CD4-positive, alpha-beta memory T cell (primary cell): ENCODE measurements around the gene OR1I1. TPM values are rescaled to one million over a fixed set of nuclear protein-coding genes. Genes with fewer than 3 reads are reported as not detected.
A peak's percentile ranks its signal among the peaks of the same experiment; 100 is the strongest.

Experiments used
- CTCF ChIA-PET: fragments of 350-600 bp; sonication (Branson Sonifier 250); formaldehyde crosslinking; loops from one replicate; lab custom pipeline; 2021; ENCODE audit warnings: inconsistent platforms; ENCODE audit not compliant: partially characterized antibody; lab: Charles Lee
- POLR2A ChIA-PET: fragments of 350-600 bp; sonication (Branson Sonifier 250); formaldehyde crosslinking; loops from one replicate; lab custom pipeline; 2021; ENCODE audit not compliant: partially characterized antibody; lab: Charles Lee
- DNase-seq, 5 donors: peaks; one replicate each; pipeline versions ENCODE4 v3.0.0 to v3.0.0-alpha.2; 2020 to 2022; ENCODE audit warnings: mixed read lengths in 1 of 5
- H3K27ac ChIP-seq: one replicate; pipeline ENCODE4 v1.7.0; 2013; ENCODE audit warnings: low read depth, low read length
- H3K27me3 ChIP-seq: 2 replicates; pipeline ENCODE4 v1.7.0; 2013; ENCODE audit warnings: mild to moderate bottlenecking, low read length, moderate library complexity; ENCODE audit not compliant: insufficient read depth
- H3K36me3 ChIP-seq: 2 replicates; pipeline ENCODE4 v1.7.0; 2013; ENCODE audit warnings: mild to moderate bottlenecking, low read length, moderate library complexity; ENCODE audit not compliant: insufficient read depth
- H3K4me1 ChIP-seq: 2 replicates; pipeline ENCODE4 v1.7.0; 2013; ENCODE audit warnings: mild to moderate bottlenecking, low read length, moderate library complexity; ENCODE audit not compliant: insufficient read depth
- H3K4me3 ChIP-seq, 2 donors: one replicate each; pipeline ENCODE4 v1.7.0; 2013; ENCODE audit warnings: low read length in 2 of 2, mild to moderate bottlenecking in 1 of 2
- H3K9me3 ChIP-seq, 2 donors: one replicate each; pipeline ENCODE4 v1.7.0; 2013; ENCODE audit warnings: low read length in 2 of 2, control low read depth in 1 of 2; ENCODE audit not compliant: control insufficient read depth in 1 of 2
- H3K27ac Mint-ChIP-seq, 7 donors: one replicate each; pipeline ENCODE4 v1.8.0; 2020 to 2021; ENCODE audit warnings: mixed read lengths in 7 of 7, mild to moderate bottlenecking in 6 of 7, inconsistent platforms in 3 of 7, moderate library complexity in 3 of 7
- H3K27me3 Mint-ChIP-seq, 2 donors: one replicate each; pipeline ENCODE4 v1.8.0; 2020 to 2021; ENCODE audit warnings: mixed read lengths in 2 of 2
- H3K36me3 Mint-ChIP-seq, 2 donors: one replicate each; pipeline ENCODE4 v1.8.0; 2020 to 2021; ENCODE audit warnings: mixed read lengths in 2 of 2, inconsistent platforms in 1 of 2, mild to moderate bottlenecking in 1 of 2
- H3K4me1 Mint-ChIP-seq, 4 donors: one replicate each; pipeline ENCODE4 v1.8.0; 2020 to 2021; ENCODE audit warnings: mixed read lengths in 4 of 4, mild to moderate bottlenecking in 1 of 4
- H3K4me3 Mint-ChIP-seq, 8 donors: one replicate each; pipeline ENCODE4 v1.8.0; 2020 to 2021; ENCODE audit warnings: mixed read lengths in 8 of 8, mild to moderate bottlenecking in 7 of 8, moderate library complexity in 6 of 8, inconsistent platforms in 3 of 8
- H3K9me3 Mint-ChIP-seq, 8 donors: one replicate each; pipeline ENCODE4 v1.8.0; 2020 to 2021; ENCODE audit warnings: mixed read lengths in 8 of 8, mild to moderate bottlenecking in 5 of 8, inconsistent platforms in 3 of 8, moderate library complexity in 1 of 8
- intact Hi-C: fragments of 100-400 bp; cut with micrococcal nuclease; formaldehyde crosslinking; loops from one replicate; pipeline ENCODE4 v1.15.1; 2023
- polyA plus RNA-seq, 2 donors: library from polyadenylated mRNA; unstranded; fragments of 300-500 nt; fragmentation: Illumina TruSeq; gene quantifications; one replicate each; pipeline ENCODE4 v1.2.3, GENCODE V29; 2021
- total RNA-seq, 2 experiments: library from RNA; stranded (reverse); gene quantifications; one replicate each; pipeline ENCODE4 v1.2.3, GENCODE V29; 2021

The OR1I1 gene
- total and polyA plus RNA-seq, 4 experiments from 2014 or later, result not detected

- H3K27ac ChIP-seq, result no peak within 1 kb of the TSS
- H3K36me3 ChIP-seq, result no peaks in the 10 kb centered on the region
- no peak within 1 kb of the TSS for H3K27ac Mint-ChIP-seq
- peaks cover 3 to 12% (median 8%) of the 10 kb centered on the region in 4 donors for H3K4me1 Mint-ChIP-seq
- peak within 1 kb of the TSS; percentile 33 to 68 (median 58) for H3K4me3 Mint-ChIP-seq
- intact Hi-C loops, result no loop called here
- ChIA-PET CTCF (no interaction called here), POLR2A (no interaction called here)
- H3K27me3 ChIP-seq, result peaks cover 5% of the 10 kb centered on the region
- peaks cover 12 to 21% of the 10 kb centered on the region in 2 donors for H3K27me3 Mint-ChIP-seq
- peaks cover 0 to 5% of the 10 kb centered on the region in 2 donors for H3K9me3 ChIP-seq
- H3K36me3 Mint-ChIP-seq, result peaks cover 6 to 12% of the 10 kb centered on the region in 2 donors
- H3K4me1 ChIP-seq, result peaks cover 6% of the 10 kb centered on the region
- DNase-seq, result no peak
- no peak within 1 kb of the TSS for H3K4me3 ChIP-seq
- peaks cover 5 to 26% (median 19%) of the 10 kb centered on the region in 8 donors for H3K9me3 Mint-ChIP-seq
Measured at GRCh38 chr19:15107061-15108010, 25.3 kb downstream of the OR1I1 start, which contains the start of gene SYDE1. Gene SYDE1, plus strand, starts transcription at chr19:15107401. Its CDS starts 33 bp downstream, at chr19:15107434.

- Histone ChIP-seq H3K36me3 (no peaks in the 10 kb centered on the region), H3K4me1 (peaks cover 6% of the 10 kb centered on the region), H3K9me3 (peaks cover 0 to 5% of the 10 kb centered on the region in 2 donors), H3K27ac (no peak overlapping the region), H3K4me3 (no peak overlapping the region), H3K27me3 (peaks cover 5% of the 10 kb centered on the region)
- no peak overlapping the region for H3K27ac Mint-ChIP-seq
- H3K4me1 Mint-ChIP-seq, result peaks cover 3 to 12% (median 8%) of the 10 kb centered on the region in 4 donors
- H3K27me3 Mint-ChIP-seq, result peaks cover 12 to 21% of the 10 kb centered on the region in 2 donors
- peaks cover 5 to 21% (median 15%) of the 10 kb centered on the region in 8 donors for H3K9me3 Mint-ChIP-seq
- peaks cover 6 to 12% of the 10 kb centered on the region in 2 donors for H3K36me3 Mint-ChIP-seq
- intact Hi-C loops, result no loop called here
- peak overlapping the region in 3 of 8 donors; percentile 15 to 43 (median 40) for H3K4me3 Mint-ChIP-seq
- CTCF ChIA-PET, result no interaction called here
- POLR2A ChIA-PET, result no interaction called here
- no peak for DNase-seq
Measured at GRCh38 chr19:15108145-15108844, 26.3 kb downstream of the OR1I1 start.

GRCh38 chr19:15108845-15109767 lies 27.1 kb downstream of the OR1I1 start:
- Histone ChIP-seq H3K27ac (no peak overlapping the region), H3K4me1 (peaks cover 6% of the 10 kb centered on the region), H3K27me3 (peaks cover 5% of the 10 kb centered on the region), H3K9me3 (no peaks in the 10 kb centered on the region), H3K36me3 (no peaks in the 10 kb centered on the region), H3K4me3 (no peak overlapping the region)
- intact Hi-C loops, result no loop called here
- Mint-ChIP-seq H3K27ac (no peak overlapping the region), H3K36me3 (peaks cover 5 to 11% of the 10 kb centered on the region in 2 donors), H3K27me3 (peaks cover 12 to 21% of the 10 kb centered on the region in 2 donors), H3K4me1 (peaks cover 3 to 12% (median 8%) of the 10 kb centered on the region in 4 donors), H3K9me3 (peaks cover 4 to 12% (median 10%) of the 10 kb centered on the region in 8 donors), H3K4me3 (no peak overlapping the region)
- ChIA-PET CTCF (interaction anchor here (1.2 kb wide), 1 partner anchor 9 kb away, joined by 3 read pairs; no protein-coding TSS in a partner anchor), POLR2A (no interaction called here)
- DNase-seq, result no peak

GRCh38 chr19:15109768-15110417 lies 27.9 kb downstream of the OR1I1 start:
- POLR2A ChIA-PET, result no interaction called here

GRCh38 chr19:15110418-15110815 lies 28.4 kb downstream of the OR1I1 start:
- no peak overlapping the region for H3K4me3 Mint-ChIP-seq
- no peaks in the 10 kb centered on the region for H3K9me3 Mint-ChIP-seq
- DNase-seq, result no peak
- no peak overlapping the region for H3K4me3 ChIP-seq
- peaks cover 4 to 7% of the 10 kb centered on the region in 2 donors for H3K36me3 Mint-ChIP-seq
- peaks cover 9 to 17% of the 10 kb centered on the region in 2 donors for H3K27me3 Mint-ChIP-seq
- ChIA-PET CTCF (interaction anchor here (1.1 to 1.2 kb wide), 2 partner anchors 9 to 41 kb away, joined by 3 read pairs; no protein-coding TSS in a partner anchor), POLR2A (no interaction called here)
- no peak overlapping the region for H3K27ac Mint-ChIP-seq
- H3K27ac ChIP-seq, result no peak overlapping the region
- no peaks in the 10 kb centered on the region for H3K36me3 ChIP-seq
- H3K4me1 ChIP-seq, result peaks cover 6% of the 10 kb centered on the region
- no peaks in the 10 kb centered on the region for H3K9me3 ChIP-seq
- intact Hi-C loops, result no loop called here
- peaks cover 5% of the 10 kb centered on the region for H3K27me3 ChIP-seq
- peaks cover 3 to 12% (median 8%) of the 10 kb centered on the region in 4 donors for H3K4me1 Mint-ChIP-seq

More at GRCh38 chr19:15109768-15110417, 27.9 kb downstream of the OR1I1 start:
- peaks cover 0 to 5% (median 3%) of the 10 kb centered on the region in 8 donors for H3K9me3 Mint-ChIP-seq
- no peak overlapping the region for H3K4me3 ChIP-seq
- CTCF ChIA-PET, result interaction anchor here (1.2 kb wide), 2 partner anchors 9 to 41 kb away, joined by 3 read pairs; no protein-coding TSS in a partner anchor
- H3K4me1 ChIP-seq, result peaks cover 6% of the 10 kb centered on the region
- H3K27ac Mint-ChIP-seq, result no peak overlapping the region
- H3K27me3 ChIP-seq, result peaks cover 5% of the 10 kb centered on the region
- H3K36me3 ChIP-seq, result no peaks in the 10 kb centered on the region
- H3K36me3 Mint-ChIP-seq, result peaks cover 3 to 6% of the 10 kb centered on the region in 2 donors
- H3K4me1 Mint-ChIP-seq, result peaks cover 3 to 12% (median 8%) of the 10 kb centered on the region in 4 donors
- peaks cover 9 to 17% of the 10 kb centered on the region in 2 donors for H3K27me3 Mint-ChIP-seq
- H3K27ac ChIP-seq, result no peak overlapping the region
- intact Hi-C loops, result no loop called here
- no peak overlapping the region for H3K4me3 Mint-ChIP-seq
- H3K9me3 ChIP-seq, result no peaks in the 10 kb centered on the region
- DNase-seq, result no peak

GRCh38 chr19:15111758-15112157 lies 29.7 kb downstream of the OR1I1 start:
- POLR2A ChIA-PET, result no interaction called here
- H3K27ac ChIP-seq, result no peak overlapping the region
- peak overlapping the region in 3 of 7 donors; percentile 20 to 47 (median 30) for H3K27ac Mint-ChIP-seq
- H3K36me3 ChIP-seq, result peaks cover 5% of the 10 kb centered on the region
- CTCF ChIA-PET, result interaction anchor here (1.0 to 1.6 kb wide), 2 partner anchors 10 to 20 kb away, joined by 5 read pairs; no protein-coding TSS in a partner anchor
- no peaks in the 10 kb centered on the region for H3K9me3 Mint-ChIP-seq
- intact Hi-C loops, result no loop called here
- H3K36me3 Mint-ChIP-seq, result peaks cover 0 to 8% of the 10 kb centered on the region in 2 donors
- peaks cover 0 to 10% of the 10 kb centered on the region in 2 donors for H3K27me3 Mint-ChIP-seq
- DNase-seq, result no peak
- peaks cover 6% of the 10 kb centered on the region for H3K4me1 ChIP-seq
- peaks cover under 1 to 9% (median 2%) of the 10 kb centered on the region in 4 donors for H3K4me1 Mint-ChIP-seq
- H3K9me3 ChIP-seq, result no peaks in the 10 kb centered on the region
- no peak overlapping the region for H3K4me3 Mint-ChIP-seq
- no peak overlapping the region for H3K4me3 ChIP-seq
- peaks cover 5% of the 10 kb centered on the region for H3K27me3 ChIP-seq
